Activated CD8-positive, alpha-beta T cell treated with anti-CD3 and anti-CD28 coated beads, Interleukin-2, amount 10 ng/mL, durations not matched to agents 7 days and 5 days (primary cell): ENCODE measurements around the gene ATP7B. TPM values are rescaled to one million over a fixed set of nuclear protein-coding genes. Genes with fewer than 3 reads are reported as not detected.

Experiments used
- ATAC-seq: fragments of 150-1000 bp; cut with Tn5 transposase; one replicate; pipeline ENCODE4 v1.10.0; 2021; ENCODE audit warnings: moderate library complexity
- CTCF ChIA-PET: fragments of 350-600 bp; sonication (Branson Sonifier 250); formaldehyde crosslinking; loops from one replicate; lab custom pipeline; 2021; ENCODE audit warnings: antibody characterized with exemption; lab: Charles Lee
- POLR2A ChIA-PET: fragments of 350-600 bp; sonication (Branson Sonifier 250); formaldehyde crosslinking; loops from one replicate; lab custom pipeline; 2021; ENCODE audit warnings: antibody characterized with exemption; lab: Charles Lee
- DNase-seq: peaks from one replicate; pipeline ENCODE4 v3.0.0-alpha.2; 2020
- H3K27ac Mint-ChIP-seq: one replicate; pipeline ENCODE4 v1.8.0; 2021; ENCODE audit warnings: mild to moderate bottlenecking, mixed read lengths
- H3K27me3 Mint-ChIP-seq: one replicate; pipeline ENCODE4 v1.8.0; 2021; ENCODE audit warnings: low read depth, mixed read lengths
- H3K36me3 Mint-ChIP-seq: one replicate; pipeline ENCODE4 v1.8.0; 2021; ENCODE audit warnings: low read depth, mixed read lengths
- H3K4me1 Mint-ChIP-seq: one replicate; pipeline ENCODE4 v1.8.0; 2021; ENCODE audit warnings: low read depth, mixed read lengths
- H3K4me3 Mint-ChIP-seq: one replicate; pipeline ENCODE4 v1.8.0; 2021; ENCODE audit warnings: mild to moderate bottlenecking, mixed read lengths
- H3K9me3 Mint-ChIP-seq: one replicate; pipeline ENCODE4 v1.8.0; 2022; ENCODE audit warnings: mixed read lengths; ENCODE audit not compliant: insufficient read depth
- total RNA-seq, 2 experiments: library from RNA; stranded (reverse); gene quantifications; one replicate each; pipeline ENCODE4 v1.2.3, GENCODE V29; 2021

ATP7B gene
- total RNA-seq, 2 experiments from 2014 or later, result 0.29 to 0.37 TPM

DNA sequence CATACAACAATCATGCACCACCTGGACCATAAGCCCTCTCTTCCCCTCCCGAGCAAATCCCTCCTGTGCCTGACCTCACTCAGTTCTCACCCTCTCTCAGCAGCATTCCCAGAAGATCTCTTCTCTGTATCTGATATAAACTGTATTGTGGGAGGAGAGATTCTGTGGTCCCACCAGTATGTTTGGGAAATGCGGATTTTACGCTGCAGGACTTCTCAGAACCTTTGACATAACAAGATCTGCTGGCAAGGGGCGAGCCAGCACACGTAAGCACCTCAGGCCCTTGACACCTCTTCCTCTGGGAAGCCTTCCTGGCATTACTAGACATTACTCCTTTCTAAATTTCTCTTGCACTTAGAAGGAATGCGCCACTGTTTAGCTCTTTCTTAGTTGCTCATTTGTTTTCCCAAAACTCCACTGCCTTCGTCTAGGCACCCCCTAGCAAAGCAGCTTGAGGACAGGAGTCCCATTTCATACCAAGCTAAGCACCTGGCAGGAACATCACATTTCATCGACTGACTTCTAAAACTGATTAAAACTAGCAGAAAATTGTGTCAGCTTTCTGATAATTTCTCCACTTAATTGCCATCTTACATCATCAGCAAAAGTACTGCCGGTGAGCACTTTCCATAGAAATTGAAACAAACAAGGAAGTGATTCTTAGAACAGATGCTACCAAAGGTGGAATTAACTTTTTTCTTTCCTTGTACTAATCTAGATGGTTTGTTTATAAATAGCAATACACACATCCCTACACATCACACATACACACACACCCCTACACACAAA, 86.3 kb downstream of the ATP7B start:
- no peaks in the 10 kb centered on the region for H3K9me3 Mint-ChIP-seq
- POLR2A ChIA-PET, result no interaction called here
- no peaks in the 10 kb centered on the region for H3K36me3 Mint-ChIP-seq
- DNase-seq (no peak), ATAC-seq (no peak)
- H3K27ac Mint-ChIP-seq, result no peak overlapping the region
- no peak overlapping the region for H3K4me3 Mint-ChIP-seq
- H3K4me1 Mint-ChIP-seq, result peaks cover 4% of the 10 kb centered on the region
- CTCF ChIA-PET, result interaction anchor here (1.0 kb wide), 1 partner anchor 29 kb away, joined by 4 read pairs; no protein-coding TSS in a partner anchor
- H3K27me3 Mint-ChIP-seq, result peaks cover 8% of the 10 kb centered on the region

DNA sequence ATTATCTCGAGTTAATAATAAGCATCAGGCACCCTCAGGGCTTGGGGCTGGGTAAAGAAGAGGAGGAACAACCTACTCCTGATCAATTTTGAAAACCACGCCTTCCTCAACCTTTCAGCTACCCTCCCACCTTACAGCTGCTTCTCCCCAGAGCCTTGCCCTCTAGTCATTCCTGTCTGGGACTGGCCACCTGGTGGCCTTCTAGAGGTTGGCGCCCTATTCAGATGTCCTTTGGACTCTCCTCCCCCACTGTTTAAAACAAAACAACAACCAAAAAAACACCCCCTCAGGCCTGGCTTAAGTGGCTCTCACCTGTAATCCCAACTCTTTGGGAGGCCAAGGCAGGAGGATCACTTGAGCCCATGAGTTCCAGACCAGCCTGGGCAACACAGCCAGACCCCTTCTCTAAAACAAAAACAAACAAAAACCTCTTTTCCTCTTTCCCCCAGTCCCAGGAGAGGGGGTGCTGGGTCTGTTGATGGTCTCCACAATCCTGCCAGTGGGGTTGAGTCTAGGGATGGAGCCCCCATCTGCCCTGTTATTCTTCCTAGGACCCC, 87.2 kb downstream of the ATP7B start:
- H3K27ac Mint-ChIP-seq, result no peak overlapping the region
- DNase-seq (no peak), ATAC-seq (peak; percentile 52)
- H3K36me3 Mint-ChIP-seq, result no peaks in the 10 kb centered on the region
- no peaks in the 10 kb centered on the region for H3K9me3 Mint-ChIP-seq
- no peak overlapping the region for H3K4me3 Mint-ChIP-seq
- ChIA-PET CTCF (interaction anchor here (0.8 to 1.3 kb wide), 2 partner anchors 15 to 204 kb away, joined by 3 to 4 read pairs; no protein-coding TSS in a partner anchor), POLR2A (interaction anchor here (1.0 kb wide), 1 partner anchor 51 kb away, joined by 3 read pairs; no protein-coding TSS in a partner anchor)
- H3K27me3 Mint-ChIP-seq, result peaks cover 8% of the 10 kb centered on the region
- peaks cover 4% of the 10 kb centered on the region for H3K4me1 Mint-ChIP-seq

DNA sequence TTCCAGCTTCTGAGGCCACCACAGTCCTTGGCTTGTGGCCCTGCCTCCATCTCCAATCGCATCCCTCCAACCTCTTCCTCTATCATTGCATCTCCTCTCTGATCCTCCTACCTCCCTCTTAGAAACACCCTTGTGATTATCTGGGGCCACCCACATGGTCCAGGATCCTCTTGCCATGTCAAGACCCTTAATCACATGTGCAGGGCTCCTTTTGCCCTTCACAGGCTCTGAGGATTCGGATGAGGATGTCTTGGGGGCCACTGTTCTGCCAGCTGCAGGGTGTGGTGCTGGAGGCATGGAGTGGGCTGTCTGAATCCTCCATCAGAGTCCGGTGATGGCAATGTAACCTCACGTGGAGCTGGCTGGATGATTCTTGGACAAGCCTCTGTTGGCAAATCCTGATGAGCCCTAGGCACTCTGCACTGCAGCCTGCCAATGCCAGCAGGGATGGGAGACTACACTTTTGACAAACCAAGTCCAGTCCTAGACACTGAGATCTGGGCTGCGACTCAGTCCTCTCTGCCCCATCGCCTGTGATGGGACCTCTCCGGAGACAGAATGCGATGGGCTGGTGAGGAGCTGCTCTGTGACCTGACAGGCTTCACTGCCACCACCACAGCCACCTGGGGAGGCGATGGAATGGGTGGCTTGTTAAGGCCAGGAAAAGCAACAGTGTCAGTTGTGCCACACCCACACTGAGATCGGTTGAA, 88.3 kb downstream of the ATP7B start:
- CTCF ChIA-PET, result interaction anchor here (0.8 to 1.9 kb wide), 3 partner anchors 10 to 205 kb away, joined by 3 to 6 read pairs (median 4); no protein-coding TSS in a partner anchor
- no peak overlapping the region for H3K27ac Mint-ChIP-seq
- POLR2A ChIA-PET, result interaction anchor here (1.0 kb wide), 1 partner anchor 50 kb away, joined by 3 read pairs; no protein-coding TSS in a partner anchor

DNA sequence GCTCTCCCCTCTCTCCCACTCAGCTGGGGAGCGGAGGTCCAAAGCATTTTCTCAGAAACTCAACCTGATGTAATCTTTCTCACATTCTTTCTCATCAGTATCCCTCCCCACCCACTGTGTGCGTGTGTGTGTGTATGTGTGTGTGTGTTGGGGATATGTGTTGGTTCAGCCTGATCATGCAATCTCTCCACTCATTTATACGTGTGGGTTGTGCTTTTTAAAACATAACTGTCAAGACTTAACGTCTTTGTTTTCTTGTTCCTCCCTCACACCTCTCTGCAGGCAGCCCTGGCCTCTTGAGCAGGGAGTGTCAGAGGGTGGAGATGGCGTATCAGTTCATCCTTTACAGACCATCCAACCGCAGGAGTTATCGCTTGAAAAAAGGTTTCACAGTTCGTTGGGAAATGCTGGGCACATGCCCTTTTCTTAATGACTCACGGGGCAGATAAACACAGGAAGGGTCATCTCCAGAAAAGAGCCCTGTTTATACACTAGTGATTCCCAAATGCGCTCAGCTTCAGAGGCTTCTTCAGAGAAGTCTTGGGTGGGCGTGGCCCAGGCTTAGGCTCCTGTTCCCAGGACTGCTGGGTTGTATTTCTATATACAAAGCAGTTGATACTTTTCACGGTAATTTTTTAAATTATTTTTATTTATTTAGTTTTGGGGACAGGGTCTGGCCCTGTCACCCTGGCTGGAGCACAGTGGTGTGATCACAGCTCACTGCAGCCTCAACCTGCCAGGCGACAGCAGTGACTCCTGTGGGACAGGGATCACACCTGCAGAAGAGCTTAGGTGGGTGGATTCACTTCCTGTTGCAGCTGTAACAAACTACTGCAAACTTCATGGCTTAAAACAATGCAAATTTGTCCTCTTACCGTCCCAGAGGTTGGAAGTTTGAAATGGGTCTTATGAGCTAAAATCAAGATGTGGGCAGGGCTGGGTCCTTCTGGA, 89.2 kb downstream of the ATP7B start:
- no peak for ATAC-seq
- no peak overlapping the region for H3K27ac Mint-ChIP-seq
- ChIA-PET CTCF (interaction anchor here (1.9 kb wide), 1 partner anchor 9 kb away, joined by 6 read pairs; no protein-coding TSS in a partner anchor), POLR2A (no interaction called here)
- H3K27me3 Mint-ChIP-seq, result peaks cover 8% of the 10 kb centered on the region
- H3K4me3 Mint-ChIP-seq, result no peak overlapping the region
- H3K9me3 Mint-ChIP-seq, result no peaks in the 10 kb centered on the region
- DNase-seq, result no peak
- H3K36me3 Mint-ChIP-seq, result no peaks in the 10 kb centered on the region
- peaks cover 4% of the 10 kb centered on the region for H3K4me1 Mint-ChIP-seq

More for the DNA sequence above, 88.3 kb downstream of the ATP7B start:
- ATAC-seq (no peak), DNase-seq (no peak)
- Mint-ChIP-seq H3K9me3 (no peaks in the 10 kb centered on the region), H3K36me3 (no peaks in the 10 kb centered on the region), H3K4me3 (no peak overlapping the region), H3K27me3 (peaks cover 8% of the 10 kb centered on the region), H3K4me1 (peaks cover 4% of the 10 kb centered on the region)

DNA sequence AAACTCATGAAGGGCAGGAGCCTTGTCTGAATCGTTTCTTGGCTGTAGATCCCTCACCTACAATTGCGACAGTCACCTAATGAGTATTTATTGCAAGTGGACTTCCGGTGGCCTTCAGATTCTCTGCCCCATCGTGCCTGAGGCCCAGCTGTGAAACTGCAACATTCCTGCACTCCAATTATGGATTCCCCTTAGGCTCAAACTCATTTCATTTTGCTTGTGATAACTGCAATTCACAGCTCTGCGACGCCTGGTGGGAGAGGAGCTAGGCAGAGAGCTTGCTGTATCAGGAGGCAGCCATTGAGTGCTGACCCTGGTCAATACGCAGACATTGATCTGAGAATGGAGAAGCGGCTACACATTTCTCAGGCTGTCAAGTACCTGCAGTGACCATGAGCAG, 90.5 kb downstream of the ATP7B start:
- H3K4me1 Mint-ChIP-seq, result peaks cover 4% of the 10 kb centered on the region

DNA sequence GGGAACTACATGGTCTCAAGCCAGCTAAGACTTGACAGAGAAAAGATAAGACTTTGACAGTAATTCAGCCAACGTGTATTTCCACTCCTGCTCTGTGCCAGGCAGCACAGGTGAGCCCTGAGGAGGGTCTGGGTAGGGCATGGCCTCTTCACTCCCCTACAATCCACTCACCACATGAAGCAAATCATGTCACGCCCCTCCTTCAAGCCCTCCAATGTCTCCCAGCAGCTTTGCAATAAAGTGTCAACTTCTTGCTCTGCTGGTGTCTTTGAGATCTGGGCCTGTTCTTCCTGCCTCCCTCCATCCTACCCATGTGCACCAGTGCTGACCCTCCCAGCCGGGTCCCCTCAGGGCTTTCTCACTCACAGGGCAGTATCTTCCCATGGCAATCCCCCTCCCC, 91.0 kb downstream of the ATP7B start:
- Mint-ChIP-seq H3K4me3 (no peak overlapping the region), H3K36me3 (no peaks in the 10 kb centered on the region), H3K27me3 (peaks cover 5% of the 10 kb centered on the region), H3K27ac (no peak overlapping the region), H3K4me1 (peaks cover under 1% of the 10 kb centered on the region), H3K9me3 (no peaks in the 10 kb centered on the region)
- ChIA-PET CTCF (no interaction called here), POLR2A (interaction anchor here (0.6 kb wide), 1 partner anchor 9 kb away, joined by 4 read pairs; no protein-coding TSS in a partner anchor)
- ATAC-seq (no peak), DNase-seq (no peak)

More for the DNA sequence above, 90.5 kb downstream of the ATP7B start:
- no peak overlapping the region for H3K27ac Mint-ChIP-seq
- CTCF ChIA-PET, result no interaction called here
- POLR2A ChIA-PET, result no interaction called here
- H3K36me3 Mint-ChIP-seq, result no peaks in the 10 kb centered on the region
- peaks cover 6% of the 10 kb centered on the region for H3K27me3 Mint-ChIP-seq
- no peaks in the 10 kb centered on the region for H3K9me3 Mint-ChIP-seq
- ATAC-seq, result no peak
- no peak overlapping the region for H3K4me3 Mint-ChIP-seq
- no peak for DNase-seq

DNA sequence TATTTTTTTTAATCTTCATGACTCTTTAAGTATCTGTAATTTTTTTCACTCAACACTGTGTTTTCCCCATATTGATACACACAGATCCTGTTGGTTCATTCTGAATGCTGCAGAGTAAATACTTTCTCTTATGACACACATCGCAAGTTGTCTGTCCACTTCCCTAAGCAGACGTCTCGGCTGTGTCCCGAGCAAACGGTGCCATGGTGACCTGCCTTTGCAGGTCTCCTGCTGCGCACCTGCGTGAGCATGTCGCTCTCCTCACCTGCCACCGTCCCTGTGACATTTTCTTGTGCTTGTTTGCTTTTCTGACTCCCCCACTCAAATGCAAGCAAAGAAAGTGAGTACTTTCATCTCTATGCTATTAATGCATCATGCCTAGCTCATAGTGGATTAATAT, 91.7 kb downstream of the ATP7B start:
- ATAC-seq, result no peak
- peaks cover 2% of the 10 kb centered on the region for H3K27me3 Mint-ChIP-seq
- H3K4me1 Mint-ChIP-seq, result no peaks in the 10 kb centered on the region
- CTCF ChIA-PET, result no interaction called here
- no peaks in the 10 kb centered on the region for H3K9me3 Mint-ChIP-seq
- DNase-seq, result no peak
- no peak overlapping the region for H3K27ac Mint-ChIP-seq
- no peak overlapping the region for H3K4me3 Mint-ChIP-seq
- POLR2A ChIA-PET, result interaction anchor here (0.6 kb wide), 1 partner anchor 8 kb away, joined by 4 read pairs; no protein-coding TSS in a partner anchor
- no peaks in the 10 kb centered on the region for H3K36me3 Mint-ChIP-seq

DNA sequence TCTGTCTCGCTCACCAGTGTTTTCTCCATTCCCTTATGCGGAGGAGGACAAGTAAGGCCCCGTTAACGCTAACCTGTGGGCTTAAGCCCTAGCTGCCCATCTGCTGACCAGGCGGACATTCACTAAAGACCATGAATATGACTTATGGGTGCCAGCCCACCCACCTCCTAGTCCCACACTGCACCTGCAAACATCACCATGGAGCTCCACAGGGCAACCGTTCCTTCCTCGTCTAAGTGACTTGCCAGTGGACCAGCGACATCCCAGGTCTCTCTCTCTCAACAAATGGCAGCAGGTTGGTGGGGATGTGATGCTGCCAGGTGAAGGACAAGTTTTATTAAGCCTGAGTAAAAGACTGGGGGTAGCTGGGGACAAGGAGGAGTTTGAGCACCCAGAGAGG, 94.3 kb downstream of the ATP7B start:
- Mint-ChIP-seq H3K4me1 (peaks cover 10% of the 10 kb centered on the region), H3K36me3 (no peaks in the 10 kb centered on the region), H3K27ac (no peak overlapping the region), H3K4me3 (no peak overlapping the region), H3K27me3 (peaks cover 2% of the 10 kb centered on the region), H3K9me3 (no peaks in the 10 kb centered on the region)
- DNase-seq (no peak), ATAC-seq (no peak)
- CTCF ChIA-PET, result no interaction called here
- POLR2A ChIA-PET, result no interaction called here

DNA sequence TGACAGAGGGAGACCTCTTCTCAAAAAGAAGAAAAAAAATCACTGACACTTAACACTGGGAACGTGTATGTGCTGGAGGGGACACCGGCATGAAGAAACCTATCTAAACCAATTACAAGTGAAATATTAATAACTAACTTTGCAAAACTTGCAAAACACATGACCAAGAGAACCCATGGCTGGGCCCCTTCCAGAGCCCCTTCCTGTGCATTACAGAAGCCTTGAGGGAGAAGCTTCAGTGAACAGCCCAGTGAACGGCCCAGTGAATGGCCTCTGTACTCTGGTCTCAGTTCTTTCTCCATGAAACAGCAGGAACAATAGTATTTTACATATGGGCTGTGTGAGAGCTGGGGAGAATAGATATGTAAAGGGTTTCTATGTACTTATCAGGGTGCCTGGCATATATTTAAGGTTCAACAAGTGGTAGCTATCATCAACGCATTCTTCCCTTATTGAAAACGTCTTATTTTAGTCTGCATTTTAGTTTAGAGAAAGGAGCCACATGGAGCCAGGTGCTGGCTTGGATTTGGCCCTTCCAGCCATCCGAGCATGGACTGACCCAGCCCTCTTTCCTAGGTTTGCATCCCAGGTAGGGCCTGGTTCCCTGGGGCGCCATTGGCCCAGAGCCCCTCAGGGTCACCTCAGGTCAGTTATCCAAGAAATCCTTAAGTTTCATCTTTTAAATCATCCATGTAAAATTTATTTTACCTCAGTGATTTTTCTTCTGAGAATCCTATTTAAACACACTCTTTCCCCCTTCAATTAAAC, 95.0 kb downstream of the ATP7B start:
- H3K27me3 Mint-ChIP-seq, result no peaks in the 10 kb centered on the region
- peaks cover 12% of the 10 kb centered on the region for H3K4me1 Mint-ChIP-seq
- ATAC-seq (no peak), DNase-seq (no peak)
- ChIA-PET CTCF (interaction anchor here (0.8 kb wide), 1 partner anchor 702 kb away, joined by 3 read pairs; no protein-coding TSS in a partner anchor), POLR2A (no interaction called here)
- no peak overlapping the region for H3K27ac Mint-ChIP-seq
- H3K36me3 Mint-ChIP-seq, result no peaks in the 10 kb centered on the region
- no peaks in the 10 kb centered on the region for H3K9me3 Mint-ChIP-seq
- H3K4me3 Mint-ChIP-seq, result no peak overlapping the region

DNA sequence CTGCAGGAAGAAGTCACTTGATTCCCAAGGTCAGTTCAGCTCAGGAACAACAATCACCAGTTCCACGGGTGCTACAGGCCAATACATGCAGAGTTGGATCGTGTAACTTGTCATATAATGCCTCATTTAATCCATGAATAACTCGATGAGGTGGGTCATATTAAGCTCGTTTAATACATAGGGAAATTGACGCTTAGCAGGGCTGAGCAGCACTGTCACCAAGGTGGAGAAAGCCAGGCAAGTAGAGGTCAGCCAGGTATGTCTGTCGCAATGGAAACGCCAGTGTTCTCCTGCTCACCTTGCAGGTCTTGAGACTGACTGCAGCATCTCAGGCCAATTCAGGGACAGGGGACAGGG, 97.1 kb downstream of the ATP7B start:
- POLR2A ChIA-PET, result no interaction called here
- CTCF ChIA-PET, result interaction anchor here (1.0 to 1.3 kb wide), 2 partner anchors 18 to 99 kb away, joined by 3 to 5 read pairs; no protein-coding TSS in a partner anchor
- Mint-ChIP-seq H3K4me1 (peaks cover 15% of the 10 kb centered on the region), H3K27me3 (no peaks in the 10 kb centered on the region), H3K27ac (no peak overlapping the region), H3K36me3 (no peaks in the 10 kb centered on the region), H3K9me3 (no peaks in the 10 kb centered on the region), H3K4me3 (no peak overlapping the region)
- no peak for DNase-seq
- no peak for ATAC-seq
